Measurements from ENCODE around the gene SSC5D.

The SSC5D gene

DNA sequence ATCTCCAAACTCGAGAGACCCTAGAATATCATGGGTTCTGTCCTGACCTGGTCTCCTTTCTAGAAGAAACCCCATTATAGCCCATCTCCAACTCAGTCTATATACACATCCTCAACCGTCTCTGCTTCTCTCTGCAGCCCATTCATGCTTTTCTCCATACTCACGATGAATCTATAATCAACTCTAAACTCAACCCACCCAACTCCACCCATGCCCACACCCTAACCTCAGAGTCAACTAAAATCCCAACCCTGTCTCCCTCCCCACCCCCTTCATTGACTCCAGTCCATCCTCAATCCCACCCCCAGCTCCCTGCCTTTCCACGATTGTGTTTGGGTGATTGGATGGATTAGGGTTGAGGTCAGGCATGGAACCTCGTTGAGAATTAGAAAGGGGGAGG lies 55.3 kb downstream of the SSC5D start:
- Histone ChIP-seq H3K4me1 (ENCODE audit: control insufficient read depth in 5 of 5, insufficient read depth in 5 of 5, low read length in 5 of 5) (peaks cover 4 to 34% (median 25%) of the 10 kb centered on the region in 5 donors), H3K9me3 (ENCODE audit: control insufficient read depth in 5 of 5, low read length in 5 of 5) (no peaks in the 10 kb centered on the region), H3K27ac (ENCODE audit: low read depth, low read length) (no peak overlapping the region), H3K36me3 (ENCODE audit: control insufficient read depth in 5 of 5, insufficient read depth in 5 of 5, low read length in 5 of 5) (no peaks in the 10 kb centered on the region), H3K4me3 (ENCODE audit: low read depth in 1 of 5, low read length in 5 of 5) (no peak overlapping the region), H3K27me3 (ENCODE audit: control insufficient read depth in 5 of 5, insufficient read depth in 4 of 5, low read length in 5 of 5) (peaks cover 0 to 2% (median 0%) of the 10 kb centered on the region in 5 donors), H3K9ac (ENCODE audit: low read length in 5 of 5) (no peak overlapping the region)

DNA sequence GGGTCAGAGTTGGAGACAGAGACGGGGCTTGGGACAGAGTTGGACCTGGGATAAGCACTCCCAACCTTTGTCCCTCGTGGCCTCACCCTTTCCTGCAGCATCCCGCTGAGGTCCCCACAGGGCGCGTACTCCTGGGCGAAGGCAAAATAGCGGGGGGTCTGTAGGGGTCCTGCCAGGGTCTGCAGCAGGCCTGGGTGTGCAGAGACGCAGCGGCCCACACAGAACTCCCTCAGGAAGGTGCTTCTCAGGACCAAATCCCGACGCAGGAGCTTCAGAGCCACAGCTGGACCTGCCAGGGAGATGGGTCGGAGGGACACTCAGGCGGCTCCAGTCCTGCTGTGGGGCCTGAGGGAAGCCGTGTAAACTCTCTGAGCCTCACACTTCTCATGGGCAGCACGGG lies 55.8 kb downstream of the SSC5D start:
- Histone ChIP-seq H3K36me3 (ENCODE audit: control insufficient read depth in 5 of 5, insufficient read depth in 5 of 5, low read length in 5 of 5) (no peaks in the 10 kb centered on the region), H3K9me3 (ENCODE audit: control insufficient read depth in 5 of 5, low read length in 5 of 5) (no peaks in the 10 kb centered on the region), H3K9ac (ENCODE audit: low read length in 5 of 5) (no peak overlapping the region), H3K4me1 (ENCODE audit: control insufficient read depth in 5 of 5, insufficient read depth in 5 of 5, low read length in 5 of 5) (peaks cover 4 to 35% (median 25%) of the 10 kb centered on the region in 5 donors), H3K27me3 (ENCODE audit: control insufficient read depth in 5 of 5, insufficient read depth in 4 of 5, low read length in 5 of 5) (peaks cover 0 to 2% (median 0%) of the 10 kb centered on the region in 5 donors), H3K27ac (ENCODE audit: low read depth, low read length) (no peak overlapping the region), H3K4me3 (ENCODE audit: low read depth in 1 of 5, low read length in 5 of 5) (no peak overlapping the region)

DNA sequence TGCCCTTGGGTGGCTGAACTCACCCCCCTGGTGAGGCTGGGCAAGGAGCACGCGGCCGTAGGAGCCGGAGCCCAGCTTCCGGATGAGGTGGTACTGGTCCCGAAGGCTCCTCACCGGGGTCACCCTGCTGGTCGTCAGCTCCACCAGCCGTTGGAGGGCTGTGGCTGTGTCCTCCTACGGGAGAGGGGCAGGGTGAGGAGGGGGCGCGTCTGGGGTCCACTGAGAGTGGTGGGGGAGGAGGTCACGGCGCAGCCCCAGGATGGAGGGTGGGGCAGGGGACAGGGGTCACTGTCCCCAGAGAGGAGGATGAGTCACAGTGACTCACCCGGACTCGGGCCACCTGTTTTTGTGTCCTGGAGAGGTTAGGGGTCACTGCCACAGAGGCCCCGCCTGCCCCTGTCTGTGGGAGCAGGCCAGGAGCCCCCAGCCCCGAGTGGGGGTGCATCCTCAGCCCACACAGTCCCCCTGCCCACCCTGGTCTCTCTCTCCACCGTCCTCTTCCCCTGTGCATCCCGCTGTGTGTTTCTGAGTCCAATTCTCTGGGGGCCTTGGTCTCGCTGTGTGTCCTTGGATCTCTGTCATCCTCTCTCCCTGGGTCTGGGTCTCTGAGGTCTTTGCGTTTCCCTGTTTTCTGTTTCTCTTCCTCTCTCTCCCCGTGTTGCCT lies 56.7 kb downstream of the SSC5D start:
- Histone ChIP-seq H3K9ac (ENCODE audit: low read length in 5 of 5) (no peak overlapping the region), H3K9me3 (ENCODE audit: control insufficient read depth in 5 of 5, low read length in 5 of 5) (no peaks in the 10 kb centered on the region), H3K27me3 (ENCODE audit: control insufficient read depth in 5 of 5, insufficient read depth in 4 of 5, low read length in 5 of 5) (peaks cover 0 to 6% (median 3%) of the 10 kb centered on the region in 5 donors), H3K4me1 (ENCODE audit: control insufficient read depth in 5 of 5, insufficient read depth in 5 of 5, low read length in 5 of 5) (peaks cover 4 to 41% (median 28%) of the 10 kb centered on the region in 5 donors), H3K36me3 (ENCODE audit: control insufficient read depth in 5 of 5, insufficient read depth in 5 of 5, low read length in 5 of 5) (no peaks in the 10 kb centered on the region), H3K27ac (ENCODE audit: low read depth, low read length) (no peak overlapping the region), H3K4me3 (ENCODE audit: low read depth in 1 of 5, low read length in 5 of 5) (no peak overlapping the region)

DNA sequence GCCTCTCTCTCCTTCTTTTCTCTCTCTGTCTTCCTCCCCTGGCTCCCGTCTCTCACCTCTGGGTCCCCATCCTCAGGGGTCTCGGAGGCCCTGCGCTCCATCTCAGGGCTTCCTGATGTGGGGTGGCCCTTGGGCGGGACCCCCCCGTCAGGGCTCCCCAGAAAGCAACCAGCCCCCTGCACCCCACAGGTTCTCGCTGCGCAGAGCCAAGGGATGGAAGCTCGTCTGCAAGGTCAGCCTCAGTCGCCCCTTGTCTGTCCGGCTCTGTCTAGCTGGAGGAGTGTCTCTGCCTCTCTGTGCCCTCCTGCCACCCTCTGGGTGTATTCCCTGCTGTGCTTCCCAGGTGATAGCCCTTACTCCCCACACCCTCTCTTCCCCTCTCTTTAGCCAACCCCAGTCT lies 57.2 kb downstream of the SSC5D start, which contains the start of gene SBK3:
Gene SBK3, minus strand, starts transcription at position 101 of the 400 bp plus-strand sequence. Its CDS starts 0 bp downstream, at position 101.
- Histone ChIP-seq H3K4me3 (ENCODE audit: low read depth in 1 of 5, low read length in 5 of 5) (peak within 1 kb of the TSS in 2 of 5 donors; percentile 26 to 31), H3K27ac (ENCODE audit: low read depth, low read length) (peak within 1 kb of the TSS; percentile 94), H3K27me3 (ENCODE audit: control insufficient read depth in 5 of 5, insufficient read depth in 4 of 5, low read length in 5 of 5) (peaks cover 0 to 9% (median 6%) of the 10 kb centered on the region in 5 donors), H3K9ac (ENCODE audit: low read length in 5 of 5) (peak within 1 kb of the TSS in 3 of 5 donors; percentile 26 to 73 (median 48)), H3K4me1 (ENCODE audit: control insufficient read depth in 5 of 5, insufficient read depth in 5 of 5, low read length in 5 of 5) (peaks cover 4 to 45% (median 28%) of the 10 kb centered on the region in 5 donors), H3K9me3 (ENCODE audit: control insufficient read depth in 5 of 5, low read length in 5 of 5) (no peaks in the 10 kb centered on the region), H3K36me3 (ENCODE audit: control insufficient read depth in 5 of 5, insufficient read depth in 5 of 5, low read length in 5 of 5) (no peaks in the 10 kb centered on the region)

DNA sequence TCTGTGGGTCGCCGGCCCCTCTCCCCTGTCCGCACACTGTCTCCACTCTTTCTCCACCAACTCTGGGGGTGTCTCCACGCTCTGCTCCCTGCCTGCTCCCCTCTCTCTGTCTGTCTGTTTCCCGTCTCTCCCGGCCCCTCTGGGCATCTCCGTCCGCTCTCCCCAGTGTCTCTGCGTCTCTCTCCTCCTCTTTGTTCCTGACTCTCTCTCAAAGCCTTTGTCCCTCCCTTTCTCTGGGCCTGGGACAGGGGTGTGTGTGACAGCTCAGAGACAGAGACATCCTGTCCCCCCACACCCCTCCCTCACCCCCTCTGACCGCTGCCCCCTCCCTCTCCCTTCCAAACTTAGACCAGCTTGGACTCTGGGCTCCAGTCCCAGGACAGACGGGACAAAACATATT lies 57.8 kb downstream of the SSC5D start:
- no peaks in the 10 kb centered on the region for H3K36me3 ChIP-seq (ENCODE audit: control insufficient read depth in 5 of 5, insufficient read depth in 5 of 5, low read length in 5 of 5)
- H3K9ac ChIP-seq (ENCODE audit: low read length in 5 of 5): peak overlapping the region in 2 of 5 donors; percentile 48 to 73
- peak overlapping the region; percentile 94 for H3K27ac ChIP-seq (ENCODE audit: low read depth, low read length)
- H3K4me1 ChIP-seq (ENCODE audit: control insufficient read depth in 5 of 5, insufficient read depth in 5 of 5, low read length in 5 of 5): peaks cover 4 to 45% (median 28%) of the 10 kb centered on the region in 5 donors
- no peaks in the 10 kb centered on the region for H3K9me3 ChIP-seq (ENCODE audit: control insufficient read depth in 5 of 5, low read length in 5 of 5)
- H3K27me3 ChIP-seq (ENCODE audit: control insufficient read depth in 5 of 5, insufficient read depth in 4 of 5, low read length in 5 of 5): peaks cover 0 to 9% (median 6%) of the 10 kb centered on the region in 5 donors
- H3K4me3 ChIP-seq (ENCODE audit: low read depth in 1 of 5, low read length in 5 of 5): peak overlapping the region in 2 of 5 donors; percentile 26 to 31

DNA sequence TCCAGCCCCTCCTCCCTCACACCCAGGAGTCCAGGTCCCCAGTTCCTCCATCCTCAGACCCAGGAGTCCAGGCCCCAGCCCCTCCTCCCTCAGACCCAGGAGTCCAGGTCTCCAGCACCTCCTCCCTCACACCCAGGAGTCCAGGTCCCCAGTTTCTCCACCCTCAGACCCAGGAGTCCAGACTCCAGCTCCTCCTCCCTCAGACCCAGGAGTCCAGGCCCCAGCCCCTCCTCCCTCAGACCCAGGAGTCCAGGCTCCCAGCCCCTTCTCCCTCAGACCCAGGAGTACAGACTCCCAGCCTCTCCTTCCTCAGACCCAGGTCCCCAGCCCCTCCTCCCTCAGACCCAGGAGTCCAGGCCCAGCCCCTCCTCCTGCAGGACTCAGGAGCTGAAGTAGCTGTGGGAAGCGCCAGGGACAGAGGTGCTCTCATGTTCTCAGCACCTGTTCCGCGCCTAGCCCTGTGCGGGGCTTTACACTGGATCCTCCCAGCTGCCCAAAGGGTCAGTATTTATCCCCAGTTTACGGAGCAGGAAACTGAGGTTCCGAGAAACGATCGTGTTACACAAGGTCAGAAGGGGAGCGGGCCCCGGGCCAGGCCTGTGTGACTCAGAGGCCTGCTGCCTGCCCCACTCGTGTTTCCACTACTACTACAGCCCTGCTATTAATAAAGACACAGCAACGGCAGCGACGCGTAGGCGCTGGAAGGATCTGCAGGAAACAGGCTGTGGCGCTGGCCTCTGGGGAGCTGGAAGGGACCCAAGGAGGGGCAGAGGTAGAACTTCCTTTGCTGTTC lies 58.8 kb downstream of the SSC5D start:
- H3K4me1 ChIP-seq (ENCODE audit: control insufficient read depth in 5 of 5, insufficient read depth in 5 of 5, low read length in 5 of 5): peaks cover 4 to 45% (median 28%) of the 10 kb centered on the region in 5 donors
- H3K36me3 ChIP-seq (ENCODE audit: control insufficient read depth in 5 of 5, insufficient read depth in 5 of 5, low read length in 5 of 5): no peaks in the 10 kb centered on the region
- H3K9me3 ChIP-seq (ENCODE audit: control insufficient read depth in 5 of 5, low read length in 5 of 5): no peaks in the 10 kb centered on the region
- peak overlapping the region; percentile 94 for H3K27ac ChIP-seq (ENCODE audit: low read depth, low read length)
- H3K9ac ChIP-seq (ENCODE audit: low read length in 5 of 5): peak overlapping the region; percentile 14 to 73 (median 48)
- H3K4me3 ChIP-seq (ENCODE audit: low read depth in 1 of 5, low read length in 5 of 5): peak overlapping the region in 3 of 5 donors; percentile 17 to 37 (median 18)
- H3K27me3 ChIP-seq (ENCODE audit: control insufficient read depth in 5 of 5, insufficient read depth in 4 of 5, low read length in 5 of 5): peaks cover 0 to 9% (median 6%) of the 10 kb centered on the region in 5 donors

DNA sequence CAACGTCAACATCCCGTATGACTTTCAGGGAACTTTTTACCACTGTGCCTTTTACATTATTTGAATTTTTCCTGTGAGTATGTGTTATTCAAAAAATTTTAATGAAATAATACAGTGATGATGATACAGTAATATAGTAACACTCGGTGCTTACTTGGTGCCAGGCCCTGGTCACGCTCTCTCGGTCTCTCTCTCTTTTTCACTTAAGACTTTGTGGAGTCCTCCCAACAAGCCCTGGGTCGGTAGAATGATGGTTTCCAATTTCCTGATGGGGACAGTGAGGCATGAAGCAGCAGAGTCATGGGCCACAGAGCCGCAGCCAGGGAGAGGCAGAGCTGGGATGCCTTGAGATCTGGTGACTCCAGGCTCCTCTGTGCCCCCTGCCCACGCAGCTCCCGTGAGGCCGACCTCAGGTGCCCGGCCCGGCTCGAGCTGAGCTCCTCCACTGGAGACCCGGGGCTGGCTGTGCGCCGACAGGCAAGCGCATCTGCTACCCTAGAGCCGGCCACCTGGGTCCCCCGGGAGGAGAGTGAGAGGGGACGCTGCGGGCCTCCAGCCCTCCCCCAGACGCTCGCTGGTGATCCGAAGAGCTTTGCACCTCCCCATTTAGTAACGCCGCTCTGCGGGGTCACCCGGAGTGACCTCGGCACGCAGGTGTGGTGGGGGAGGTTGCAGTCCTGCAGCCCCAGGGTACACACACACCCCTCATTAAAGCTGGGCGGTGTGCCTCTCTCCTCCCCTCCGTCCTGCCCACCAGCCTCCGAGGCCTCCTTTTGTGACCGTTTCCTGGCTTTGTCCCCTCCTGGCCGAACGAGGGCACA lies 61.5 kb downstream of the SSC5D start:
- peak overlapping the region in 3 of 5 donors; percentile 51 to 63 (median 52) for H3K9ac ChIP-seq (ENCODE audit: low read length in 5 of 5)
- peak overlapping the region in 3 of 5 donors; percentile 48 to 59 (median 50) for H3K4me3 ChIP-seq (ENCODE audit: low read depth in 1 of 5, low read length in 5 of 5)

DNA sequence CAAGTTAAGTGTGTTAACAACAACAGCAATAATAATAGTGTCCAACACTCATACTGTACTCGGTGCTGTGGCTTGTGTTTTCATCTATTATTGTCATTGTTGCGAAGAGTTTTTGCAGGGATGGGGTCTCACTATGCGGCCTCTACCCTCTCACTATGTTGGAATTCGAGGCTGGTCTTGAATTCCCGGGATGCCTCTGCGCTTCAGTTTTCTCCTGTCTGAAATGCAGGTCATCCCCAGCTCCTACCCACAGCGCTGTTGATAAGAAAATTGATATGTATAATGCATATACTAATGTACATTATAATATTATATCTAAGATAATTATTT lies 62.0 kb downstream of the SSC5D start:
- Histone ChIP-seq H3K4me1 (ENCODE audit: control insufficient read depth in 5 of 5, insufficient read depth in 5 of 5, low read length in 5 of 5) (peaks cover 4 to 43% (median 25%) of the 10 kb centered on the region in 5 donors), H3K4me3 (ENCODE audit: low read depth in 1 of 5, low read length in 5 of 5) (peak overlapping the region in 2 of 5 donors; percentile 48 to 59), H3K36me3 (ENCODE audit: control insufficient read depth in 5 of 5, insufficient read depth in 5 of 5, low read length in 5 of 5) (no peaks in the 10 kb centered on the region), H3K27me3 (ENCODE audit: control insufficient read depth in 5 of 5, insufficient read depth in 4 of 5, low read length in 5 of 5) (peaks cover 0 to 9% (median 6%) of the 10 kb centered on the region in 5 donors), H3K9ac (ENCODE audit: low read length in 5 of 5) (peak overlapping the region in 1 of 5 donors; percentile 63), H3K9me3 (ENCODE audit: control insufficient read depth in 5 of 5, low read length in 5 of 5) (no peaks in the 10 kb centered on the region), H3K27ac (ENCODE audit: low read depth, low read length) (no peak overlapping the region)

More for the DNA sequence above, 61.5 kb downstream of the SSC5D start:
- Histone ChIP-seq H3K9me3 (ENCODE audit: control insufficient read depth in 5 of 5, low read length in 5 of 5) (no peaks in the 10 kb centered on the region), H3K36me3 (ENCODE audit: control insufficient read depth in 5 of 5, insufficient read depth in 5 of 5, low read length in 5 of 5) (no peaks in the 10 kb centered on the region), H3K27me3 (ENCODE audit: control insufficient read depth in 5 of 5, insufficient read depth in 4 of 5, low read length in 5 of 5) (peaks cover 0 to 9% (median 6%) of the 10 kb centered on the region in 5 donors), H3K27ac (ENCODE audit: low read depth, low read length) (peak overlapping the region; percentile 84), H3K4me1 (ENCODE audit: control insufficient read depth in 5 of 5, insufficient read depth in 5 of 5, low read length in 5 of 5) (peaks cover 4 to 45% (median 28%) of the 10 kb centered on the region in 5 donors)

DNA sequence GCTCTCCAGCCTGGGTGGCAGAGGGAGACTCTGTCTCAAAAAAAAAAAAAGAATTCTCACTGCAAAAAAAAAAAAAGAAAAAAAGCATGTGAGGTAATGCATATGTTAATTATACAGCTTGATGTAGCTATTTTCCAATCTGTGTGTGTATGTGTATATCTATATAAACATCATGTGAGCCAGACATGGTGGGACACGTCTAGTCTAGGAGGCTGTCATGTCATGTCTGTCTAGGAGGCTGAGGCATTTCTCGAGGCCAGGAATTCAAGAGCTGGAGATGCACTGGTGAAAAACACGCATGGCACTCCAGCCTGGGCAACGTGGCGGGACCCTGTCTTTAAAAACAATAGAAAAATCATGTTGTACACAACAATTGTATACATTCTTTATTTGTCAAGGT lies 64.0 kb downstream of the SSC5D start:
- Histone ChIP-seq H3K27me3 (ENCODE audit: control insufficient read depth in 5 of 5, insufficient read depth in 4 of 5, low read length in 5 of 5) (peaks cover 0 to 9% (median 6%) of the 10 kb centered on the region in 5 donors), H3K9me3 (ENCODE audit: control insufficient read depth in 5 of 5, low read length in 5 of 5) (no peaks in the 10 kb centered on the region), H3K4me3 (ENCODE audit: low read depth in 1 of 5, low read length in 5 of 5) (no peak overlapping the region), H3K9ac (ENCODE audit: low read length in 5 of 5) (no peak overlapping the region), H3K27ac (ENCODE audit: low read depth, low read length) (no peak overlapping the region), H3K4me1 (ENCODE audit: control insufficient read depth in 5 of 5, insufficient read depth in 5 of 5, low read length in 5 of 5) (peaks cover 0 to 24% (median 10%) of the 10 kb centered on the region in 5 donors), H3K36me3 (ENCODE audit: control insufficient read depth in 5 of 5, insufficient read depth in 5 of 5, low read length in 5 of 5) (no peaks in the 10 kb centered on the region)
